HG03045 (cell line): Measurements from ENCODE around the gene LRP1-AS.

Experiments
- ATAC-seq: cut with Tn5 transposase; IDR thresholded peaks from one replicate; pipeline ENCODE4 v1.9.1; 2021; ENCODE audit warnings: mild to moderate bottlenecking, moderate library complexity; ENCODE audit not compliant: unreplicated experiment

LRP1-AS gene

GRCh38 chr12:57180321-57180989, 33.0 kb upstream of the LRP1-AS start:
- ATAC-seq: no peak

DNA sequence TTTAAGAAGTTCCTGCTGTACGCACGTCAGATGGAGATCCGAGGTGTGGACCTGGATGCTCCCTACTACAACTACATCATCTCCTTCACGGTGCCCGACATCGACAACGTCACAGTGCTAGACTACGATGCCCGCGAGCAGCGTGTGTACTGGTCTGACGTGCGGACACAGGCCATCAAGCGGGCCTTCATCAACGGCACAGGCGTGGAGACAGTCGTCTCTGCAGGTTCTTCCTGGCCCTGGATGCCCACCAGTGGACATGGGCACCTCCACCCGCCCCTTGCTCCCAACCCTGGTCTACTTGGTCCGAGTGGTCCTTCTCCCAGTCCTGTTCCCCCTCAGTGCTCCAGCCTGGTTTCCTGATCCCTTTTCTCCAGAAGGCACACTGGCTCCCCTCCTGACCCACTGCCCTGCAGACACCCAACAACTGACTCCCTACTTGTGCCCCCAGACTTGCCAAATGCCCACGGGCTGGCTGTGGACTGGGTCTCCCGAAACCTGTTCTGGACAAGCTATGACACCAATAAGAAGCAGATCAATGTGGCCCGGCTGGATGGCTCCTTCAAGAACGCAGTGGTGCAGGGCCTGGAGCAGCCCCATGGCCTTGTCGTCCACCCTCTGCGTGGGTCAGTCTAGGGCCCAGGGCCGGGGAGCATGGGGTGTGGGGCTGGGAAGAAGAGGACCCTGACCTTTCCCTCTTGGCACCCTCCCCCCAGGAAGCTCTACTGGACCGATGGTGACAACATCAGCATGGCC, 32.1 kb upstream of the LRP1-AS start:
- no peak for ATAC-seq

DNA sequence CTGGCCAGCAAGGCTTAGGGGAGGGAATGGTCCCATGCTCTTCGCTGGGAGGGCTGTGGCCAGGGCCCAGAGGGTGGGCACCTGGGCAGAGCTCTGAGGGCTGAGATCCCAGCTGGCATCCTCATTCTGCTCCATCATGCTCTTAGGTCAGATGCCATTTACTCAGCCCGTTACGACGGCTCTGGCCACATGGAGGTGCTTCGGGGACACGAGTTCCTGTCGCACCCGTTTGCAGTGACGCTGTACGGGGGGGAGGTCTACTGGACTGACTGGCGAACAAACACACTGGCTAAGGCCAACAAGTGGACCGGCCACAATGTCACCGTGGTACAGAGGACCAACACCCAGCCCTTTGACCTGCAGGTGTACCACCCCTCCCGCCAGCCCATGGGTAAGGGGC, 30.8 kb upstream of the LRP1-AS start:
- ATAC-seq: no peak

DNA sequence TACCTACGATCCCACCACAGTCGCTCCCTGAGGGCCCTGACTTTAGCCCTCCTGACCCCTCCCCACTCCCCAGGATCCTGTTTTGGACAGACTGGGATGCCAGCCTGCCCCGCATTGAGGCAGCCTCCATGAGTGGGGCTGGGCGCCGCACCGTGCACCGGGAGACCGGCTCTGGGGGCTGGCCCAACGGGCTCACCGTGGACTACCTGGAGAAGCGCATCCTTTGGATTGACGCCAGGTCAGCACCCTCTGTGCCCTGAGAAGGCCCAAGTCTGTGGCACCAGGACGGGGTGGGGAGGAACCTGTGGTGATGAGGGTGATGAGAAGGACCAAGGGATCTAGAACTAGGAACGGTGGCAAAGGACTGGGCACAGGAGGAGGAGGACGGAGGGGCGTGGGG, 29.9 kb upstream of the LRP1-AS start:
- no peak for ATAC-seq

DNA sequence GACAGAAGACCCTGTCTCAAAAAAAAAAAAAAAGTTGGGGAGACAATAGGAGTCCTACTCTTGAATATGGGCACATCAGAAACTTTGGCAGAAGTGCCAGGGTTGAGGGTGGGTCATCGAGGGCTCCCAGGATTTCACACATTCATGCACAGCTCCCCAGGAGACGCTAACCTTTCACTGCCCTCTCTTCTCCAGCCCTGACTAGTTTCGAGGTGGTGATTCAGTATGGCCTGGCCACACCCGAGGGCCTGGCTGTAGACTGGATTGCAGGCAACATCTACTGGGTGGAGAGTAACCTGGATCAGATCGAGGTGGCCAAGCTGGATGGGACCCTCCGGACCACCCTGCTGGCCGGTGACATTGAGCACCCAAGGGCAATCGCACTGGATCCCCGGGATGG, 29.4 kb upstream of the LRP1-AS start:
- ATAC-seq: no peak

- no peak for ATAC-seq
These were observed 28.7 kb upstream of the LRP1-AS start for GRCh38 chr12:57176139-57176477.

DNA sequence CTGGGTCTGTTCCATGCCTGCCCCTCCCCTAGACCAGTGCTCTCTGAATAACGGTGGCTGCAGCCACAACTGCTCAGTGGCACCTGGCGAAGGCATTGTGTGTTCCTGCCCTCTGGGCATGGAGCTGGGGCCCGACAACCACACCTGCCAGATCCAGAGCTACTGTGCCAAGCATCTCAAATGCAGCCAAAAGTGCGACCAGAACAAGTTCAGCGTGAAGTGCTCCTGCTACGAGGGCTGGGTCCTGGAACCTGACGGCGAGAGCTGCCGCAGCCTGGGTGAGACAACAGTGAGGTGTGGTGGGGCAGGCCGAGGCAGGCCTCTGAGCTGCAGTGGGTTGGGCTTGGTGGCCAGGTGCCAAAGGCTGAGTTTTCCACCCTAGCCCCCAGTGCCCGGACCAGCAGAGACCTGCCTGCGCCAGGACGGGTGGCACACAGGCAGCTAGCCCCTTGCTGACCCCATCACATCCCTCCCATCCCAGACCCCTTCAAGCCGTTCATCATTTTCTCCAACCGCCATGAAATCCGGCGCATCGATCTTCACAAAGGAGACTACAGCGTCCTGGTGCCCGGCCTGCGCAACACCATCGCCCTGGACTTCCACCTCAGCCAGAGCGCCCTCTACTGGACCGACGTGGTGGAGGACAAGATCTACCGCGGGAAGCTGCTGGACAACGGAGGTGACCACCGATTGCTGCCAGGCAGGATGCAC, 28.2 kb upstream of the LRP1-AS start:
- no peak for ATAC-seq

- no peak for ATAC-seq
These were observed 26.3 kb upstream of the LRP1-AS start for GRCh38 chr12:57173683-57174082.

DNA sequence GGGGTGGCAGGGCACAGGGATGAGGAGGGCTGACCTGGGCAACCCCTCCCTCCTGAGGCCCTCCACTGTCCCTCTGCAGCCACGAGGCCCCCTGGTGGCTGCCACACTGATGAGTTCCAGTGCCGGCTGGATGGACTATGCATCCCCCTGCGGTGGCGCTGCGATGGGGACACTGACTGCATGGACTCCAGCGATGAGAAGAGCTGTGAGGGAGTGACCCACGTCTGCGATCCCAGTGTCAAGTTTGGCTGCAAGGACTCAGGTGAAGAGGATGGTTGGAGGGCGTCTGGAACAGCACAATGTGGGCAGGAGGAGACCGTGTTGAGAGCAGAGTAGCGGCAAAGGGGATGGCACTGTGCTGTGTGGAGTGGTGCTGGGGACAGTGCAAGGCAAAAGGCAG, 25.7 kb upstream of the LRP1-AS start:
- ATAC-seq: no peak

GRCh38 chr12:57171668-57172067, 24.2 kb upstream of the LRP1-AS start:
- no peak for ATAC-seq

- ATAC-seq: no peak
These were observed 23.5 kb upstream of the LRP1-AS start for GRCh38 chr12:57170927-57171326.

DNA sequence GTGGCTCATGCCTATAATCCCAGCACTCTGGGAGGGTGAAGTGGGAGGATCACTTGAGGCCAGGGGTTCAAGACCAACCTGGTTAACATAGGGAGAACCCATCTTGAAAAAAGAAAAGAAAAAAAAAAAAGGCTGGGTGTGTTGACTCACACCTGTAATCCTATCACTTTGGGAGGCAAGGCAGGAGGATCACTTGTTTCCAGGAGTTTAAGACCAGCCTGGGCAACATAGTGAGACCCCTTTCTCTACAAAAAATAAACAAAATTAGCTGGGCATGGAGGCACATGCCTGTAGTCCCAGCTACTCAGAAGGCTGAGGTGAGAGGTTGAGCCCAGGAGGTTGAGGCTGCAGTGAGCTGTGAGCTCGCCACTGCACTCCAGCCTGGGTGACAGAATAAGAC, 23.0 kb upstream of the LRP1-AS start:
- ATAC-seq: no peak

GRCh38 chr12:57169969-57170368, 22.6 kb upstream of the LRP1-AS start:
- no peak for ATAC-seq

DNA sequence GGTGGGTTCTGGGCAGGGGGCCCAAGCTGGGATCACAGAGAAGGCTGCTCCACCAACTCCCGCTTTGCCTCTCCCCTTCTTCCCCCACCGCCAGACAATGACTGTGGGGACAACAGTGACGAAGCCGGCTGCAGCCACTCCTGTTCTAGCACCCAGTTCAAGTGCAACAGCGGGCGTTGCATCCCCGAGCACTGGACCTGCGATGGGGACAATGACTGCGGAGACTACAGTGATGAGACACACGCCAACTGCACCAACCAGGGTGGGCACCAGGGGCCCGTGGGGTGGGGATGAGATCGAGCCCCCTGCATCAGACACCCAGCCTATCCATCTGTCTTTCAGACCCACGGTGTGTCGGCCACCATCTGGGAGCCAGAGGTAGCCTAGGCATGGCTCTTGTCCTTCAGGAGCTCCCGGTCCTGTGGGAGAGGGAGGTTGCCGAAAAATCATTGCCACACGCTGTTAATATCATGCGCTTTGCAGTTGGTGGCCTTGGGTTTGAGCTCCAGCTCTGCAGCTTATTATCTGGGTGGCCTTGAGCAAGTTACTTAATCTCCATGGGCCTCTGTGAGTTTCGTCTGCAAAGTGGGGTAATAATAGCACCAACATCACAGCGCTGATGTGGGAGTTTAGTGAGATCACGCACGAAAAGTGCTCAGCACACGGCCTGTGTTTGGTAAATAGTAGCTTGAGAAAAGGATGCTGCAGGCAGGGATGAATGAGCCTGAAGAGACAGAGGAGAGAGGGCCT, 21.8 kb upstream of the LRP1-AS start:
- no peak for ATAC-seq

GRCh38 chr12:57168058-57168457, 20.6 kb upstream of the LRP1-AS start:
- ATAC-seq: no peak

DNA sequence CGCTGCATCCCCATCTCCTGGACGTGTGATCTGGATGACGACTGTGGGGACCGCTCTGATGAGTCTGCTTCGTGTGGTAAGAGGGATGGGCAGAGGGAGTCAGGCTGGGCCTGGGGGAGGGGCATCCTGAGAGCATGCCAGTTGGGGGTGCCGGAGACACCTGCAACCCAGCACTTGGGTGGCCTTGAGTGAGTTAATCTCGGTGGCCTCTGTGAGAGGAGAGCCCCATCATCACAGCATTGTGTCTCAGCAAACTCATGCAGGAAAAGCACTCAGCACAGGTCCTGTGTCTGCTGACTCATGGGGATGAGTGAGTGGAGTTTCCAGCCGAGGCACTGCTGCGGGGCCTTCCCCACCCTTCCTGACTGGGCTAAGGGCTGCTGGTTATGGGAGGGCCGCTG, 19.6 kb upstream of the LRP1-AS start:
- ATAC-seq: no peak

- no peak for ATAC-seq
These were observed 18.3 kb upstream of the LRP1-AS start for GRCh38 chr12:57165741-57166140.

- no peak for ATAC-seq
These were observed 17.7 kb upstream of the LRP1-AS start for GRCh38 chr12:57164966-57165625.

- ATAC-seq: no peak
These were observed 17.0 kb upstream of the LRP1-AS start for GRCh38 chr12:57164454-57164853.

- no peak for ATAC-seq
These were observed 15.2 kb upstream of the LRP1-AS start for GRCh38 chr12:57162553-57163125.

DNA sequence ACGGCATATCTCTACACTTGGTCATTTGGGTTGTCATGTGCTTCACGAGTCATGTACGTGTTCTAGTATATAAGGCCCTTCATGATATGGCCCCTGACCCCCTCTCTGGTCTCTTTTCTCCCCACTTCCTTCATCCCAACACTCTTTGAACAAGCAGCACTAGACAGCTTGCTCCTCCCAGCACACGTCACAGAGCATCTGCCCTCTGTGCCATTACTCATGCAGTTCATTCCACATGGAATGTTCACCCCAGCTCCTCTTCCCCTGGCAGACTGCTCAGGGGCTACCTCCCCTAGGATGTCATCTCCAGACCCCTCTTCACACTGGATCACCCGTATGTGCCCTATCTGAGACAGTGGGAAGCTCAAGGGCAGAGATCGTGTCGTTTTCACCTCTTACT, 14.1 kb upstream of the LRP1-AS start:
- no peak for ATAC-seq
